Endothelial cell of umbilical vein (primary cell): ENCODE data around the gene DOCK4. TPM values are rescaled to one million over a fixed set of nuclear protein-coding genes. Genes with fewer than 3 reads are reported as not detected.

Source experiments
- BruUV-seq: library from RNA; stranded (reverse); fragments of 400-500 nt; replicated peaks from 2 replicates; lab custom pipeline; 2021; lab: Mats Ljungman, UMichigan
- CTCF ChIA-PET: fragments of 300-600, 350-600 bp; sonication (Branson Sonifier 250); formaldehyde crosslinking; loops from one replicate; lab custom pipeline; 2021; ENCODE audit warnings: antibody characterized with exemption, inconsistent platforms; lab: Charles Lee
- POLR2A ChIA-PET: fragments of 300-600, 350-600 bp; sonication (Branson Sonifier 250); formaldehyde crosslinking; loops from one replicate; lab custom pipeline; 2021; ENCODE audit warnings: antibody characterized with exemption, inconsistent platforms; lab: Charles Lee
- DNase-seq: peaks from one replicate; pipeline ENCODE4 v3.0.0-alpha.2; 2011; ENCODE audit warnings: low read depth, low spot score
- FAIRE-seq: peaks from 2 replicates; lab custom pipeline; 2011; peaks lifted over from hg19 to GRCh38; lab: Jason Lieb, UNC
- H2AFZ ChIP-seq: 2 replicates; pipeline ENCODE4 v1.6.0; 2012; ENCODE audit warnings: low read depth, low read length, control low read depth, inconsistent platforms
- H3K27ac ChIP-seq: 2 replicates; pipeline ENCODE4 v1.5.1; 2011; ENCODE audit warnings: low read depth, mild to moderate bottlenecking, control low read depth, low read length, moderate library complexity; ENCODE audit not compliant: insufficient read depth
- H3K27me3 ChIP-seq, 2 experiments: 2 replicates each; pipeline versions ENCODE4 v1.6.0 to v1.6.1; 2011; ENCODE audit warnings: low read length in 2 of 2, mixed read lengths in 1 of 2; ENCODE audit not compliant: control insufficient read depth in 2 of 2, insufficient read depth in 2 of 2
- H3K36me3 ChIP-seq, 2 experiments: 2 replicates in 1 of 2; 3 replicates in 1 of 2; pipeline ENCODE4 v1.5.1; 2011; ENCODE audit warnings: low read length in 2 of 2, mild to moderate bottlenecking in 1 of 2, moderate library complexity in 1 of 2; ENCODE audit not compliant: control insufficient read depth in 2 of 2, insufficient read depth in 2 of 2; ENCODE audit errors: extremely low read depth in 1 of 2
- H3K4me1 ChIP-seq: 3 replicates; pipeline ENCODE4 v1.5.1; 2011; ENCODE audit warnings: mild to moderate bottlenecking, low read length; ENCODE audit not compliant: control insufficient read depth, insufficient read depth; ENCODE audit errors: extremely low read depth
- H3K4me2 ChIP-seq: 2 replicates; pipeline ENCODE4 v1.6.1; 2011; ENCODE audit warnings: low read length, control low read depth, mixed read lengths; ENCODE audit not compliant: insufficient read depth
- H3K4me3 ChIP-seq, 3 experiments: fragments of 200-600 bp in 1 of 3; sonication (generic), shearing (Covaris generic) in 1 of 3; replicated peaks in 1 of 3; 2 replicates each; pipeline ENCODE4 v1.5.1; 2011 to 2016; ENCODE audit warnings: control low read depth in 3 of 3, low read length in 3 of 3, mild to moderate bottlenecking in 2 of 3, inconsistent platforms in 1 of 3, low read depth in 1 of 3, moderate library complexity in 1 of 3; ENCODE audit not compliant: insufficient read depth in 1 of 3
- H3K79me2 ChIP-seq: 2 replicates; pipeline ENCODE4 v1.6.0; 2012; ENCODE audit warnings: low read length, inconsistent platforms; ENCODE audit not compliant: control insufficient read depth, insufficient read depth
- H3K9ac ChIP-seq: replicated peaks from 2 replicates; pipeline ENCODE3; 2011; ENCODE audit warnings: low read length, control low read depth; ENCODE audit not compliant: insufficient read depth; ENCODE audit errors: extremely low read depth
- H3K9me1 ChIP-seq: replicated peaks from 3 replicates; pipeline ENCODE4 v1.6.0; 2011; ENCODE audit warnings: mild to moderate bottlenecking, low read length; ENCODE audit not compliant: control insufficient read depth, insufficient read depth; ENCODE audit errors: extremely low read depth
- H3K9me3 ChIP-seq: replicated peaks from 2 replicates; pipeline ENCODE4 v1.5.1; 2012; ENCODE audit warnings: low read length, inconsistent platforms; ENCODE audit not compliant: control insufficient read depth, insufficient read depth
- H4K20me1 ChIP-seq: replicated peaks from 2 replicates; pipeline ENCODE3; 2011; ENCODE audit warnings: mild to moderate bottlenecking, low read length; ENCODE audit not compliant: control insufficient read depth, insufficient read depth; ENCODE audit errors: extremely low read depth
- CTCF ChIP-seq, 2 donors: IDR thresholded peaks; 1 replicate in 1 of 2; 2 replicates in 1 of 2; pipeline ENCODE4 v1.5.1; 2011; ENCODE audit warnings: low read length in 2 of 2, mild to moderate bottlenecking in 2 of 2, moderate library complexity in 2 of 2, control low read depth in 1 of 2, inconsistent platforms in 1 of 2, low read depth in 1 of 2; ENCODE audit not compliant: insufficient read depth in 1 of 2; ENCODE audit errors: extremely low read depth in 1 of 2
- EZH2 ChIP-seq: IDR thresholded peaks from 2 replicates; pipeline ENCODE4 v1.6.1; 2012; ENCODE audit warnings: borderline replicate concordance, low read depth, mild to moderate bottlenecking, moderate library complexity, low read length, inconsistent platforms; ENCODE audit not compliant: severe bottlenecking
- FOS ChIP-seq: IDR thresholded peaks from 2 replicates; pipeline ENCODE4 v1.6.1; 2011; ENCODE audit warnings: mild to moderate bottlenecking, low read length, moderate library complexity, borderline replicate concordance; ENCODE audit not compliant: insufficient read depth
- GATA2 ChIP-seq: IDR thresholded peaks from 2 replicates; pipeline ENCODE4 v1.7.0; 2011; ENCODE audit warnings: low read depth, mild to moderate bottlenecking, moderate library complexity, mixed read lengths, low read length; ENCODE audit not compliant: insufficient read length, insufficient read depth
- MYC ChIP-seq: IDR thresholded peaks from one replicate; pipeline ENCODE4 v1.6.1; 2011; ENCODE audit warnings: mild to moderate bottlenecking, low read depth, low read length
- POLR2AphosphoS5 ChIP-seq: IDR thresholded peaks from 2 replicates; pipeline ENCODE4 v1.6.1; 2012; ENCODE audit warnings: low read depth, mild to moderate bottlenecking, control low read depth, low read length, moderate library complexity; ENCODE audit not compliant: insufficient read depth
- dilution Hi-C: fragments of 300-500 bp; cut with MboI; formaldehyde crosslinking; loops from one replicate; pipeline ENCODE4 v1.15.0; 2019; ENCODE audit warnings: low sequenced_read_pairs; ENCODE audit not compliant: extremely low pct_ligation_motif_present
- intact Hi-C: fragments of 100-400 bp; cut with micrococcal nuclease; formaldehyde crosslinking; loops from one replicate; pipeline ENCODE4 v1.10.0; 2022
- polyA plus RNA-seq, 4 experiments: library from polyadenylated mRNA; depleted of rRNA in 3 of 4; stranded (reverse) in 3 of 4; unstranded in 1 of 4; fragments of >200 nt; gene quantifications; 2 replicates each; pipeline versions ENCODE4 v1.2.1 to v1.2.3, GENCODE V29; 2011 to 2012; ENCODE audit warnings: missing spikeins in 1 of 4
- total RNA-seq: library from RNA; stranded (reverse); gene quantifications from 2 replicates; pipeline ENCODE4 v1.2.3, GENCODE V29; 2021

Gene DOCK4
- total and polyA plus RNA-seq, 2 donors (not counting 3 experiments of a cell fraction or from before 2014, with no cell fraction given), result 47.4 to 164 TPM

GRCh38 chr7:112180223-112180622 is 26.0 kb downstream of the DOCK4 start:
- dilution Hi-C loops, result no loop called here
- POLR2A ChIA-PET, result no interaction called here

More at GRCh38 chr7:112180223-112180622, 26.0 kb downstream of the DOCK4 start:
- no peak overlapping the region for H2AFZ ChIP-seq
- intact Hi-C loops, result no loop called here
- no peaks in the 10 kb centered on the region for H4K20me1 ChIP-seq
- H3K79me2 ChIP-seq, result peaks cover 100% of the 10 kb centered on the region
- H3K9ac ChIP-seq, result no peak overlapping the region
- FAIRE-seq (no peak), DNase-seq (no peak)
- H3K36me3 ChIP-seq, result no peaks in the 10 kb centered on the region
- TF ChIP-seq CTCF (IDR thresholded peaks at IDR 0.05; ENCODE audit: extremely low read depth in 1 of 2, insufficient read depth in 1 of 2, low read depth in 1 of 2, low read length in 2 of 2) (no peak), FOS (no peak), GATA2 (no peak), MYC (no peak), EZH2 (no peak), POLR2AphosphoS5 (no peak)
- CTCF ChIA-PET, result interaction anchor here (1.6 to 2.3 kb wide), 2 partner anchors 18 to 20 kb away, joined by 4 to 8 read pairs; no protein-coding TSS in a partner anchor
- BruUV-seq, result no TSS peak
- no peaks in the 10 kb centered on the region for H3K27me3 ChIP-seq
- no peak overlapping the region for H3K4me2 ChIP-seq
- H3K9me1 ChIP-seq, result no peaks in the 10 kb centered on the region
- H3K9me3 ChIP-seq, result no peaks in the 10 kb centered on the region
- H3K4me3 ChIP-seq, result no peak overlapping the region
- H3K27ac ChIP-seq, result no peak overlapping the region
- peaks cover 44% of the 10 kb centered on the region for H3K4me1 ChIP-seq
